GM21360 (cell line): ENCODE measurements around the gene OR2Y1.
"Not testable (repeated sequence)": the region's sequence is repeated elsewhere in the genome, so short reads cannot be mapped to it uniquely, and the experiment has no call there.

Experiments
- ATAC-seq: cut with Tn5 transposase; IDR thresholded peaks from one replicate; pipeline ENCODE4 v1.9.1; 2021; ENCODE audit warnings: mild to moderate bottlenecking, moderate library complexity; ENCODE audit not compliant: unreplicated experiment

Gene OR2Y1

DNA sequence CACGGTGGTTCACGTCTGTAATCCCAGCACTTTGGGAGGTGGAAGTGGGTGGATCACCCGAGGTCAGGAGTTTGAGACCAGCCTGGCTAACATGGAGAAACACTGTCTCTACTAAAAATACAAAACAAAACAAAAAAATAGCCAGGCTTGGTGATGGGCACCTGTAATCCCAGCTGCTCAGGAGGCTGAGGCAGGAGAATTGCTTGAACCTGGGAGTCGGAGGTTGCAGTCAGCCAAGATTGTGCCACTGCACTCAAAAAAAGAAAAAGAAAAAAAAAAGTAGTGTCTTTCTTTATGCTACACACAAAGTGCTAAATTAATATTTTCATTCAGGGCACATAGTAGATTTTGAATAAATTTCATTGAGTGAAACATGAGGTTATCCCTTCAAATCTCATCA, 1.1 kb upstream of the OR2Y1 start:
- ATAC-seq, result not testable (repeated sequence)

DNA sequence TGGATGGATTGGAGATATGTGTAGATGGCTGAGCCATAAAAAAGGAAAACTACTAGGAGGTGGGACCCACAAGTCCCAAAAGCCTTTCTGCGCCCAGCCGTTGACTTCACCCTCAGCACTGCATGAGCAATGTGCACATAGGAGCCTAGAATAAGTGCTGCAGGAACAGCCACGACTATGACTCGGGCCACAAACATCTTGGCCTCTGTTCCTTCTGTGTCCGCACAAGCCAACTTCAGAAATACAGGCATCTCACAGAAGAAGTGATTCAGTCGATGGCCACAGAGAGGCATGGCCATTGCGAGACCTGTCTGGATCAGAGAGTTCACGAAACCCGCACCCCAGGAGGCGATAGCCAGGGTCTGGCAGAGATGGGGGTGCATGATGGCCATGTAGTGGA, 587 bp downstream of the OR2Y1 start:
- no peak for ATAC-seq

DNA sequence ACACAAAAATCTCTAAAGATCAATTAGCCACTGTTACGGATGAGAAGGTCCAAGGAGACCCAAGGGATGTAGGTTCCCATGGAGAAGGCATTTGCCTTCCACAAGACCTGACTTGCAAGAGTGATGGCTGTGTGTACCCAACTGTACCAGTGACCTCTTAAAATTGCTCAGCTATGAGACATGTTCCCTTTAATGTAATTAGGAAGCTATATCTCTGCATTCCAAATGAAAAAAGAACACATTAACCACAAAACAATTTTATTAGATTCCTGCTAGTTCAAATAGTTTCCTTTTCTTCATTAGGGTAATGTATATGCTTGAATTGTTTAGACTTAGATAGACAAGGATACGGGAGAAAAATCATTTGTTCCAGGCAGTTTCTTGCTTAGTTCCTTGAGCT, 3.3 kb downstream of the OR2Y1 start:
- no peak for ATAC-seq

DNA sequence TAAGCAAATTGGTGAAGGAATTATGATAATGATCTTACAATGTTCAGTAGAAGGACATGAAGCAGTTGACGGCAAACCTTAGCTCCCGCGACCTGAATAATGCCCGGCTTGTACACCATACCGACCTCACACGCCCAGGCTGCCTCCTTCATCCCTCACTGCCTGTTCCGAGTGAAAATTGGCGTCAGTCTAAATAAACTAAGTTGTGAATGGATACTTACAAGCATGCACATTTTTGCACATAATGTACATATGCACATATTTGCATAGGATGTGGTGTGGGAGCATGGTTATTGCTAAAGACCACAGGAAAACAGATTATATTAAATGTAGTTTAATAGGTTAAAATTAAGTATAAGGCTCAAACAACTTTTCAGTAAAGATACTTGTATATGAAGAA, 14.9 kb downstream of the OR2Y1 start:
- no peak for ATAC-seq

DNA sequence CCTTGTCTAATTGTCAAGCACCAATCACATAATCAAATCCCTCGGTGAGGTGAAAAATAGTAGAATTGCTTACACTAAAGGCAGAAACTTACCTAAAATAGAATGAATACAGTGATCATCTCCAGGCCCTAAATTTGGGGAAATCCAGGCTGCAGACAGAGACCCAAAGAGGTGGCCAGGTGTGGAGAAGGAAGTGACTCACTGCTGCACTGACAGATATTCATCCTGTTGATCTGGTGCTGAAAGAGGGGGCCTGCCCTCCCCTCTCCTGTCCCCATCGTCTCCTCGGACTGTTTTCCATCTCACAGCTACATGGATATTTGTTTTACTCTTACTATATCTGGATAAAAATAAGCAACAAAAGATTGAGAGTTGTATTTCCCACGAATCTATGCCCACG, 15.9 kb downstream of the OR2Y1 start:
- ATAC-seq, result no peak

DNA sequence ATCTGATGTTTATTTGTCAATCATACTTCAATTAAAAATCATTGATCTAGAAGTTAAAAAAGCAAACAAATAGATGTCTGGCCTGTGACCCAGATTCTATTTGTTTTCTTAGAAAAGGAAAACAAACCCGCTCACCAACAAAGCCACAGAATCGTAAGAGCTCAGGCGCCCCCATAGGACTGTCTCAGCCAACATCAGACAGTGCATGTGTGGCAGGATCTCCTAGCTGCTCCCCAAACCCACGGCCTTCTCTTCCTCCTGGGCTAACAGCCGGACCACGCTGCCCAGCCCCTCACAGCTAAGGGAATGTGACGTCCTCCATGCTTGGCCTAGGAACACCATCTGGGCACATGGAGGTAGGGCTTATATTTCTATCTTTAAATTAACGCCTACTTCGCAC, 19.4 kb downstream of the OR2Y1 start:
- ATAC-seq, result no peak

DNA sequence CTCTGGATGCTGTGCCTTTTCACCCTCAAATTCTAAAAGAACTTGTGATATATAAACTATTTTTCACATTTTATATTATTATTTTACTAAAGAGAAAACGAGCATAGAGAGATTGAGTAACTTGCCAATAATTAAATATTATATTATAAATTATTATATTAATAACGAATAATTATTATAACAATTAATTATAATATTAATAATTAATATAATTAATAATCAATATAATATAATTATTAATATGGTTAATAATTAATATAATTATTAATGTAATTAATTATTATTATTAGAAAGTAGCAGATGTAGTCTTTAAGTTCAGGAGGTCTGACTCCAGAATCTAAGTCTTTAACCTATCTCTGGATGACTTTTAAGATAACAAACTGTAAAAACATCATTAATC, 20.1 kb downstream of the OR2Y1 start:
- no peak for ATAC-seq

DNA sequence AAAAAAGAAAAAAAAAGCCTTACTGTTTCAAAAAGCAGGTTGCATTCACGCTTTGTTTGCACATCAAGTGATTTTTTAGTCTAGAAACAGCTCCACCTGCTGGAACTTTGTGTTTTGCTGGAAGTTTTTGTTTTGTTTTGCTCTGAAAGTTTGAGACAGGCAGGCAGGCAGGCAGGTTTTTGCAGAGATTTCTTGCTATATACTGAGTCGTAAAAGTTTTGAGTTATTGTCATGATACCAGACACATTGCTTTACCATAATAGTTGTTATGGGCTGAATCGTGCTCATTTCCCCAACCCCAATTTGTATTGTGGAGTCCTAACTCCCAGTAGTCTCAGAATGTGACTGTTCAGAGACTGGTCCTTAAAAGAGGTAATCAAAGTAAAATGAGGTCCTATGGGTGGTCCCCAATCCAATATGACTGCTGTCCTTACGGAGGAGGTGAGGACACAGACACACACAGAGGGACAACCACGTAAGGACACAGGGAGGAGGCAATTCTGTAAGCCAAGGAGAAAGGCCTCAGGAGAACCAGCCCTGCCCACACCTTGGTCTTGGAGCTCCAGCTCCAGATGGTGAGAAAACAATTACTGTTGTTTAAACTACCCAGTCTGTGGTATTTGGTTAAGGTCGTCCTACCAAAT, 20.9 kb downstream of the OR2Y1 start:
- no peak for ATAC-seq

DNA sequence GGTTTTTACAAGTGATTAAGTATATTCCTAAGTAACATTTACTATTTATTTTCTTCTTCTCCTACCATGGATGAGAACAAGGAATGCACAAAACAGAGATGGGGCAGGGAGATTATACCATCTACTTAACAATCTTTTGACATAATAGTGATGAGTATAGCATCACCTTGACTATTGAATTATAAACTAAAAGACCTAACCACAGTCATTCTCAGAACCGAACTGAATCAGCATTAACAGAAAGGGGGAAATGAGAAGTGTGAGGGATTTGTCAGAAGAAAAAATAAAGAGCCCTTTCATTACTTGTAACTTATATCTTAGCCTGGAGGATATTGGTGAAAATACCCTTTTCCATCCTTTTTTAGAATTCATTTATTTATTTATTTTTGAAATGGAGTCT, 21.9 kb downstream of the OR2Y1 start:
- no peak for ATAC-seq

DNA sequence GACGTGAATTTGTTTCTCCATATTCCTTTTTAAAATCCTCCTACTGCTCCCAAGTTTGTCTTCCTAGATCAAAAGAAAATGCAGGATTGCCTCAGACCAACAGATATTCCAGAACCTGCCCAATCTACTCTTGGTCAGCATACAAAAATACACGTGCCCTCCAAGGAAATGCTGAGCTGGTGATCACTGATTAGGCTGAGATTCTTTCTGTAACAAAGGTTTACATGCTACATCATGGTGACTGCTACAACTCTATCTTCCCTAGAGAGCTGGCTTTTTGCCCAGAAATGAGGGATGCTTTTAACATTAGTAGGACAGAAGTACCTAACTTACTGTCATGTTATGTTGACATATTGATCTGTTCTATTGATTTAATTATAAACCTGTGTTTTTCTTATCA, 35.5 kb downstream of the OR2Y1 start:
- ATAC-seq, result no peak

DNA sequence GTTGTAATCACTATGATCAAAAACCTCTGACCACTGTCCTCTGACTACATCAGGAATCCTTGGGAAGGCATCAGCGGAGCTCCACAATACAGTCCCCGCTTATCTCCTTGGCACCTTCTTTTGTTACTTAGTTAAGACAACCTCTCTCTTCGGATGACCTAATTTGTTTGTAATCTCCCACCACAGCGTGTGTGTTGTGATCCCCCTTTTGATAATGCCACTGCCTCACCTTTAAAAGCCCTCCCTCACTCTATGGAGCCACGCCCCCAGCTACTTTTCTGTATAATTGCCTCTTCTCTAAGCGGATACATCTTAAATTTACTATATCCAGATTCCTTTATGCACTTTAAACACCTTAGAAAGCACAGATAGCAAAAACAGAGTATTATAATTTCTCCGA, 35.9 kb downstream of the OR2Y1 start:
- no peak for ATAC-seq

DNA sequence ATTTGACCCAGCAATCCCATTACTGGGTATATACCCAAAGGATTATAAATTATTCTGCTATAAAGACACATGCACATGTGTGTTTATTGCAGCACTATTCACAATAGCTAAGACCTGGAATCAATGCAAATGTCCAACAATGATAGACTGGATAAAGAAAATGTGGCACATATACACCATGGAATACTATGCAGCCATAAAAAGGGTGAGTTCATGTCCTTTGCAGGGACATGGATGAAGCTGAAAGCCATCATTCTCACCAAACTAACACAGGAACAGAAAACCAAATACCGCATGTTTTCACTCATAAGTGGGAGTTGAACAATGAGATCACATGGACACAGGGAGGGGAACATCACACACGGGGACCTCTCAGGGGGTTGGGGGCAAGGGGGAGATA, 36.5 kb downstream of the OR2Y1 start:
- not testable (repeated sequence) for ATAC-seq

DNA sequence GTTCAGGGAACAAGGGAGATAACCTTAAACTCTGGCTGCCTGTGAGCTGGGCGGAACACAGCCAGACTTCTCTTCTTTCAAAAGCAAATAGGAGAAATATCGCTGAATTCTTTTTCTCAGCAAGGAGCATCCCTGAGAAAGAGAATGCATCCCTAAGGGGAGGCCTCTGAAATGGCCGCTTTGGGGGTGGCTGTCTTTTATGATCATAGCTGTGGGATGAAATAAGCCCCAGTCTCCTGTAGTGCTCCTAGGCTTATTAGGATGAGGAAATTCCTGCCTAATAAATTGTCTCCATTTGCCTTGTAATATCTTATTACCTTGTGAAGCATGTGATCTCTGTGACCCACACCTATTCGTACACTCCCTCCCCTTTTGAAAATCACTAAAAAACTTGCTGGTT, 39.4 kb downstream of the OR2Y1 start:
- not testable (repeated sequence) for ATAC-seq

DNA sequence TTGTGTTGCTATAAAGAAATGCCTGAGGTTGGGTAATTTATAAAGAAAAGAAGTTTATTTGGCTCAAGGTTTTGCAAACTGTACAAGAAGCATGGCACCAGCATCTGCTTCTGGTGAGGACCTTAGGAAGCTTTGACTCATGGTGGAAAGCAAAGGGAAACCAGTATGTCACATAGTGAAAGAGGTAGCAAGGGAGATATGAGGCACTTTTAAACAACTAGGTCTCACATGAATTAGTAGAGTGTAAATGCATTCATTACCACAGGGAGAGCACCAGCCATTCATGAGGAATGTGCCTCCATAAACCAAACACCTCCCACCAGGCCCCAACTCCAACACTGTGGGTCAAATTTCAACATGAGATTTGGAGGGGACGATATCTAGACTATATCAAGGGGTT, 40.8 kb downstream of the OR2Y1 start:
- no peak for ATAC-seq

DNA sequence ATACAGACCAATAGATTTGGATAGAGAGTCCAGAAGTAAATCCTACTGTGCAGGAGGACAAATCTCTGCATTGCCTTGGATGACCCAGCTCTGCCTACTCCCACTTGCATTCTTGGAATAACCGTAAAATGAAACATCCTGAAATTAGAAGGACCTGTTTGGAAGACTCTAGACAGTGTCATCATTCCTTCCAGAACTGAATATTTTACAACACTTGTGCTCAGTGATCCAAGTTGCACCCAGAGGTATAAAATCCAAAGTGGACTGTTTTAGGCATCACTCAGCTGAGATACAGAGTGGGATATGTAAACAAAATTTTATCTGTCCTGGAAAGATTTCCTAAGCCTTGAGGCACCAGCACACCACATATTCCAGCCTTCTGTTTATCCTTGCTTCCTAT, 43.7 kb downstream of the OR2Y1 start:
- no peak for ATAC-seq

DNA sequence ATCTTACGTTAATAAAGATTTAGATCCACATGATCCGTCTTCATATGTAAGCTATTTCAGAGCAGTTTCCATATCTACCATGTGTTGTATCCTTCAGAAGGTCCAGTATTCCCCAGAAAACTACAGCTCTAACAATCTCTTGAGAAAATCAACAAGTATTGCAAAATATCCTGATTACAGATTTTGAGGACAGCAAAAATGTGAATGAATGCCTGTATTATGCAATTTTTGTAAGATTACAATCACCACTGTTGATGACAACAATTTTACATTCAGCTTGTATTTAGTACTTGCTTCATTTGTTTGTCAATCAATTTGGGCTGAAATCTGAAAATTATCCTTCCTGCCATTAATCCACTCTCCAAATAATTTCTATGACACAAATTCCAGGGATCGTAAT, 47.4 kb downstream of the OR2Y1 start:
- no peak for ATAC-seq

DNA sequence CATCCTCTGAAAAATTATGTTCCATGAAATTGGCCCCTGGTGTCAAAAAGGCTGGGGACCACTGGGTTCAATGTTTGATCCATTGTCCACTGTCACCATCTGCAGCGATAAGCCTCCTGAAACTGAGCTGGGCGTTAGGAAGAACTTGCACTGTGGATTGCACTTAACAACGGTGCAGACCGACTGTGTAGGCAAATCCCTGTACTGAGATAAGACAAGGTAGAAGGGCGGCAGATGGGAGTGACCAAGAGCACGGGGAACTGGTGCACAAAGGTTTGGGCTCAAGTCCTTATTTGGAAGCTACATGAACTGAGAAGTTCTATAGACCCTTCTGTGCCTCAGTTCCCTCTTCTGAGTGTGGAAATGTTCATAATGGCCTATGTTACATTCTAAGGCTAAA, 48.8 kb downstream of the OR2Y1 start:
- no peak for ATAC-seq

DNA sequence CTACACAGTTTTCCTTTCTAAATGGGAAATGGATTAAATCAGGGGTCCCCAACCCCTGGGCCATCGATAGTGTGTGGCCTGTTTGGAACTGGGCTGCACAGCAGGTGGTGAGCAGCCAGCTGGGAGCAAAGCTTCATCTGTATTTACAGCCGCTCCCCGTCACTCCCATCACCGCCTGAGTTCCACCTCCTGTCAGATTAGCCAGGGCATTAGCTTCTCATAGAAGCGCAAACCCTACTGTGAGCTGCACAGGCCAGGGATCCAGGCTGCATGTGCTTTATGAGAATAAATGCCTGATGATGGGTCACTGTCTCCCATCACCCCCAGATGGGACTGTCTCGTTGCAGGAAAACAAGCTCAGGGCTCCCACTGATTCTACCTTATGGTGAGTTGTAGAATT, 49.3 kb downstream of the OR2Y1 start:
- no peak for ATAC-seq

DNA sequence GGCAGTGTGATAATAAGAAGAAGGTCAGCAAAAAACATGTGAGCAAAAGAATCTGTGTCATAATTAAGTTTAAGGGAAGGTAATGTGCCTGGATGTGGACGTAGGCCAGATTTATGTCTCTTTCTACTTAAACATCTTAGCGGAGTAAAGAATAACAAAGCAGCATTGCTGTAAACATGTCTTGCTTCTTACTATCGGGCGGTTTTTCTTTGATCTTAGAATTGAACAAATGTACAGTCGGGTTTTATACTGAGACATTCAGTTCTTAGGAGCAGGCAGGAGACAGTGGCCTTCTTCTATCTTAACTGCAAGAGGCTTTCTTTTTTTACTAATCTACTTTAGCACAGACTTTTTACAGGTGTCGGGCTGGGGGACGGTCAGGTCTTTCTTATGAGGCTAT, 50.1 kb downstream of the OR2Y1 start:
- no peak for ATAC-seq
